RPMI7951 (cell line): ENCODE measurements around the gene CALHM2. TPM values are rescaled to one million over a fixed set of nuclear protein-coding genes. Genes with fewer than 3 reads are reported as not detected.

ENCODE experiments used
- DNase-seq: peaks from one replicate; pipeline ENCODE4 v3.0.0-alpha.2; 2012; ENCODE audit warnings: low read depth
- total RNA-seq: library from RNA; depleted of rRNA; stranded (reverse); fragments of >200 nt; shearing (Covaris generic); gene quantifications from 2 replicates; pipeline ENCODE4 v1.2.3, GENCODE V29; 2014

The CALHM2 gene
- total RNA-seq, 1 experiment from 2014 or later: 1.9 TPM

DNA sequence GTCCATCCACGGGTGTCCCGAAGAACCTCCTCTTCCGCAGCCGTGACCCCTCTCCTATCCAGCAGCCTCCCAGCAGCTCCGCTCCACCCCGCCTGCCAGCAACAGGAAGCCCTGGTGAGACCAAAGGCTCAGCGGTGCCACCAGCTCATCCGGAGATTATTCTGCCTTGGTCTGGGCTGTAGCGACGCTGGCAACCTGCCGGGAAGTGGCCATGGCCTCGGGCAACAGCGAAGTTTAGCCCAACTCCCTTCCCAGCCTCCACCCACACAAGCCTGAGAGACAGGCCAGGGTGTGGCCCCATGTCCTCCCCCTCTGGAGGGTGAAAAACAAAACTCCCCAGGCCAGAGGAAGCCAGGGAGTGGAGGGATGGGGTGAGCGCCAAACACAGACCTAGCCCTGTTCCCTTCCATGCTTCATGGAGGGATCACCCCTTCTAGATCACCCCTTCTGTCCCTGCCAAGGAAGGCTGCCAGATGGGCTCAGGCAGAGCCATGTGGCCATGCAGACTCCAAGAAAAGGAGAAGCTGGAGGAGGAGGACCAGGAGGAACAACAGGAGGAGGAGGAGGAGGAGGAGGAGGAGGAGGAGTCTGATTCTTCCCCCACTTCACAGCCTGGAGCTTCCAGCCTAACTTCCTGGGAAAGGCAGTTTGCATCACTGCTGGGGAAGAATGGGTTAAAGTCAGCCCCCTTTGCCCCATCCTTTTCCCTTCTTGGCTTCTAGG, 918 bp downstream of the CALHM2 start:
- peak; percentile 93 for DNase-seq

DNA sequence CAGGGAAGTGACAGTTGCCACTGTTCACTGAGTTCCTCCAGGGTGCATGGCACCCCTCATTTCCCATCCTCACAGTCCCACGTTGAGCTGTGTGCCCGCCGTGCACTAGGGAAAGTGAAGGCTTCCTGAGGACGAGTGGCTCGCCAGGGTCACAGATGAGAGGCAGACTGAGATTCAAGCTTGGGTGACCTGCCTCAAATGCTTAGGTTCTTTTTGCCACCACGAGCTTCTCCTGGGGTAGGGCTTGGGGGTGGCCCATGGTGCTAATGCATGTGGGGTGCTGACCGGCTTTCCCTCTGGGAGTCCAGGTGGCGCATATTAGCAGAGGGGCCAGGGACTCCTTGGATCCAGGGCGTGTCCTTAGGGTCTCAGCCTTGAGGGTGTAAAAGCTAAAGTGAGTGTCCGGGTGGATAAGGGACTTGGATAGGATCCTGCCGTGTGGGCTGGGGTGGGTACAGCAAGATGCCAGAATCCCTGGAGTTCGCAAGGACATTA, 1.9 kb downstream of the CALHM2 start:
- DNase-seq: no peak

DNA sequence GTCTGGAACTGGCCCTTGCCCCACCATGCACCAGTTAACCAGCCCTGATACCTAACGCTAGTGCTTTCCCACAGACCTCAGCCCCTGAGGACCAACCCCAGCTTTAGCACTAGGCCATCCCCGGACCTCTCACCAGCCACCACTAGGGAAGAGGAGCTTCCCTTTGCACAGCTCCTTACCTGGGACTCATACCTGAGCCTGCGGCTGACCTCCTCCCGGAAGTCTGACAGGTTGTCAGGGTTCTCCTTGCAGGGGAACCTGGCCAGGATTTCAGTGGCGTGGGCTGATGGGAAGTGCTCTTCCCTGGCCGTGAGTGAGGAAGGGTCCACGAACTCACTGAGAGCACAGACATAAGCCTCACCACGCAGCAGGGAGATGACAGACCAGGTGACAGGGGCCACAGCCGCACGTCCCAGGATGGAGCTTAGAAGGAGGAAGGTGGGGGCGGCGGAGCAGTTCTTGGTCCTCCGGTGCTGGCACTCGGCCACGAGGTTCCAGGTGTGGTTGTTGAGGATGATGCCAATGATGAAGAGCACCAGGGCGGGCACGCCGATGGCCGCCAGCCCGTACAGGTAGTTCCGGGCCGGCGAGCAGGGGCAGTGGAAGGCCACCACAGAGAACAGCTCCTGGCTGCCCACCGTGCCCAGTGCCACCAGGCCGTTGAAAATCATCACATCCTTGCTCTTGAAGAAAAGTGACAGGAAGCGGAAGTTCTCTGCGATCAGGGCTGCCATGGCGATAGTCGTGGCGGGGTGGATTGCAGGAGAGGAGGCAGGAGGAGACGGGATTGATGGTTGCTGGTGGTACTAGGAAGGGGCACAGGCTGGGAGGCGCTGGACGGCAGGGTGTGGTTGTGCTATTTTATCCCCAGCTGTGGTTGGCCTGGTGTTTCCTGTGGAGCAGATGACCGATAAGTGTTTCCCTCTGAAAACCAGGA, 2.7 kb downstream of the CALHM2 start:
- no peak for DNase-seq

DNA sequence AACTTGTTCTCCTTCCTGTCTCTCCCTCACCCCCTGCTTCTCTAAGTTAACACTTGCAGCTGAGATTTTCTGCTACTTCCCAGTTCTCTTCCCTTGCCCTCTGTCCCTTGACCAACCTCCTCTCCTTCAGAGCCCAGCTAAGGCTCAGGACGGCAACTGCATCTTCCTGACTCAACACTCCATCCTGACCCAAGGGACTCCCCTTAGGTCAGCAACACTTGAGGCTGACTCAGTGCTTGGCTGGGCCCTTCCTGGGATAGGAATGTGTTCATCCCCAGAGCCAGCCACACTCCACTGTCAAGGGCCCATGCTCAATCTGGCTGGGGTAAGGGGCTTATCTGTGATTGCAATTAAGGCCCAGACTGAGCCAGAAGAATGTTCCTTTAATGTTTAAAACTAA, 3.4 kb downstream of the CALHM2 start:
- peak; percentile 81 for DNase-seq

DNA sequence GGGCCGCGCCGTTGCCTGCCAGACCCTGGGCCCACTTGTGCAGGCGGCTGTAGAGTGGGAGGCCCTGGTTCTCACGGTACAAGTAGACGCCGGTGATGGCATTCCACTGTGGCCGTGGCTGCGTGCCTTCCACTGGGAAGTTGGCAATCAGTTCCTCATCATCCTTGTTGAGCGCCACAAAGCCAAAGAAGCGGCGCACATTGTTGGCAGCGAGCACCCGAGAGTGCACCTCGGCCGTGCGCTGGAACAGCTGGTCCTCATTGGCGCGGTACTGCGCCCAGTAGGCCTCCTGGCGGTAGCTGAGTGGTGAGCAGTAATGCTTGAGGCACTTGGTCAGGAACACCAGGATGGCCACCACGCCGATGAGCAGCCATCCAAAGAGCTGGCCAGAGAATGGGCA, 5.0 kb downstream of the CALHM2 start:
- no peak for DNase-seq

DNA sequence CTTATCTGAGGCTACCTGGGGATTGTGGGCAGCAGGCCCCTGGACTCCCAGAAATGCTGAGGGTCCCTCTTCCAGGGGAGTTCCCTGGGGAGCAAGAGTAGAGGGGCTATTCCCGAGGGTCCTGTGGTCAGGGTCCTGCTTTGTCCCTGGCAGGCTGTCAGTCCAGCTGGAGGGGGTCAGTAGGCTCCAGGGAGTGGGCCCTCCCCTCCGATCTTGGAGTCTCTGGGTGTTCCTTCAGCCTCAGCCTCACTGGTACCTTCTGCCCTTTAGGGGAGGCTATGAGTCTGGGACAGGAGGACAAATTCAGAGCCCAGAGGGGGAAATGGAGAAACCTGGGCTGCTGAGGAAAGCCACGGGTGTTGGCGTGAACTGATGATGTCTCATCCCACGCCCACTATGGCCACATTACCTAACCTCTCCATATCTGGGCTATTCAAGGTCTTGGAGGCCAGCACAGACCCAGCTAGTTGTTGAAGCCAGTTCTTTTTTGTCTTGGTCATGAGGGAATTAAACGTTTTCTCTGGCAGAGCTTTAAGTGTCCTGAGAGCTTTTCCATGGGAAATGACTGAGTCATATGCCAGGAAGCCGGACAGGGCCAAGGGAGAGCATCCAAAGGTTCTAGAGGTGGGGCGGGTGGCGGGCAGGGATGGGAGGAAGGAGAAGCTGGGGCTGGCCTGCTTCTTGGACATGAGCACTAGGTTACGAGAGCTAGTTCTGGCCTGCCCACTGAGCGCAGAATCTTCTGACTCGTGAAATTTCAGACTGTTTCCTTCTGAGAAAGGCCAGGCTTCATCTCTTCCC, 6.2 kb downstream of the CALHM2 start:
- DNase-seq: peak; percentile 80

DNA sequence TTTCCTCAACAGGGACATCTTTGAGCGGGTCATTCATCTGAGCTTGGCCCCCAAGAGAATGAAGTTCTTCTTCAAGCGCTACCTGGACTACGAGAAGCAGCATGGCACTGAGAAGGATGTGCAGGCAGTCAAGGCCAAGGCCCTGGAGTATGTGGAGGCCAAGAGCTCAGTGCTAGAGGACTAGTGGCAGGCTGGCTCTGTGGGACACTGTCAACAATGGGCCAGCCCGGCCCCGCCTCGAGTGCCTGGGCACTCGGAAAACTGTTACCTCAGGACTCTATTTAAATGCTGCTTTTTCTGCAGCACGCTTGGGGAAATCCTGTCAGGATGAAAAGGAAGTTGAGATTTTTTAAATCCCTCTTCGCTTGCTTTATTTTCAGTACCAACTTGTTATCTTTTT, 6.8 kb downstream of the CALHM2 start:
- no peak for DNase-seq

DNA sequence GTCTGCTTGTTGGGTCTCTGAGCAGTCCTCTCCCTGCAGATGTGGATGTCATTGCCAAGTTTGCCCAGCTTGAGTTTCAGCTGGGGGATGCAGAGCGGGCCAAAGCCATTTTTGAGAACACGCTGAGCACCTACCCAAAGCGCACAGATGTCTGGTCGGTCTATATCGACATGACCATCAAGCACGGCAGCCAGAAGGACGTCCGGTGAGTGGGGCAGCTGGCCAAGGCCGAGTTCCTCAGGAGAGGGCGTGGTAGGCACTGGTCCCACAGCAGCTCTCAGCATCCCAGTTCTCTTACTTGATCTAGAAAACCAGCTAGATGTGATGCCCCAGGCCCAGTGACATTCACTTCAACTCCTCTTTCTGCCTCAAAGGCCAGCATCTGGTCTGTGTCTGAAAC, 7.7 kb downstream of the CALHM2 start:
- no peak for DNase-seq

DNA sequence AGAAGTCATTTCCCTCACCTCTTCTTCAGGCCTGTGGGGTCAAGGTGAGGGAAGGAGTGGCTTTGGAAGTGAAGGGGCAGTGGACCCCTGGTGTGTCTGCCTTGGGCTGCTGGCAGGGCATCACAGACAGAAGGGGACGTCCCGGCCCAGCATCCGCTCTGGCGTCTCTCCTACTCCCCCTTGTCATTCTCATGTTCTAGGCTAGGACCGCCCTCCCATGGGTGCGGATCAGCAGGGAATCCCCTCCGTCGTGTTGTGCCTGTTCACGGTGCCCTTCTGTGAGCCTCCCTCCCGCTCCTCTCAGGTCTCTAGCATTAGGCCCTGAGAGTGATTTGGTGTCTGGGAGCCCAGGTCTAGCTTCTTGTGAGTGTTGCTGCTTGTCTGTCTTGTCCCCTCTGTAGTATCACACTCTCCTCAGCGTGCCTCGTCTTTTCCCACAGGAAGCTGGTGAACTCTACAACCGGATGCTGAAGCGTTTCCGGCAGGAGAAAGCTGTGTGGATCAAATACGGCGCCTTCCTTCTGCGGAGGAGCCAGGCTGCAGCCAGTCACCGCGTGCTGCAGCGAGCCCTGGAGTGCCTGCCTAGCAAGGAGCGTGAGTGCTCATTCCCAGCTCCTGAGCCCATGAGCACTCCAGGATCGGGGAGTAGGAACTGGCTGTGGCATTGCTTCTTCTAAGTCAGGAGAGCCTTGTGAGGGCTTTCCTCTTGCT, 8.5 kb downstream of the CALHM2 start:
- DNase-seq: no peak

DNA sequence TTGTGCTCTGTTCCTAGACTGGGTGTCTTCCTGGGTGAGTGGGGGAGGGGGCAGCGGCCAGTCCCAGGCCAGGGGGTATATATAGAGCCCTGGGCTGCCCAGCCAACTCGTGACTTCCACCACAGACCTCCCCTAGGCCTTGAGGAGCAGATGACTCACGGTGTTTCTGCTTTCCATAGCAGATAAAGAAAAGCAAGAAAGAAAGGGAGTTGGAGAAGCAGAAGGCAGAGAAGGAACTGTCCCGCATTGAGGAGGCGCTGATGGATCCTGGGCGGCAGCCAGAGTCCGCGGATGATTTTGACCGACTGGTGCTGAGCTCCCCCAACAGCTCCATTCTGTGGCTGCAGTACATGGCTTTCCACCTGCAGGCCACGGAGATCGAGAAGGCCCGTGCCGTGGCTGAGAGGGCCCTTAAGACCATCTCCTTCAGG, 10.1 kb downstream of the CALHM2 start:
- peak; percentile 88 for DNase-seq

DNA sequence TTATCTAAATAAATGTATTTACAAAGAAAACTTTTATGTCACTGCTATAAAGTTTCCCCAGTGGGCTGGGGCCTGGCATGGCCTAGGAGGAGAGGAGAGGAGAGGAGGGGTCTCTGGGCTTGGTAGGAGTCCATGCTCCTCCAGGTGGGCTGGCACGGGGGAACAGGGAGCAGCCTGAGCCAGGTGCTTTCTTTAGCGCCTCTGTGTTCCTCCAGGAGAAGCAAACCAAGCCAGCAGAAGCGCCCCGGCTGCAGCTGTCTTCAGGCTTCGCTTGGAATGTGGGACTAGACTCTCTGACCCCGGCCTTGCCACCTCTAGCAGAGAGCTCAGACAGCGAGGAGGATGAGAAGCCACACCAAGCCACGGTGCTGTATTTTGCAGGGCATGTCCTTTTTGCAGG, 10.6 kb downstream of the CALHM2 start:
- no peak for DNase-seq

DNA sequence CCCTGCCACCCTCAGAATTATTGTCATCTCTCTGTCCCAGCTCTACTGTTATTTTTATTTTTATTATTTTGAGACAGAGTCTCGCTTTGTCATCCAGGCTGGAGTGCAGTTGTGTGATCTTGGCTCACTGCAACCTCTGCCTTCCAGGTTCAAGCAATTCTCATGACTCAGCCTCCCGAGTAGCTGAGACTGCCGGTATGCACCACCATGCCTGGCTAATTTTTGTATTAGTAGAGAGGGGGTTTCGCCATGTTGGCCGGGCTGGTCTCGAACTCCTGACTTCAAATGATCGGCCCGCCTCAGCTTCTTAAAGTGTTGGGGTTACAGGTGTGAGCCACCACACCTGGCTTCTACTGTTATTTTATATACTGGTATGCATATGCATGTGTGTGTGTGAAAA, 11.0 kb downstream of the CALHM2 start:
- DNase-seq: peak; percentile 11

DNA sequence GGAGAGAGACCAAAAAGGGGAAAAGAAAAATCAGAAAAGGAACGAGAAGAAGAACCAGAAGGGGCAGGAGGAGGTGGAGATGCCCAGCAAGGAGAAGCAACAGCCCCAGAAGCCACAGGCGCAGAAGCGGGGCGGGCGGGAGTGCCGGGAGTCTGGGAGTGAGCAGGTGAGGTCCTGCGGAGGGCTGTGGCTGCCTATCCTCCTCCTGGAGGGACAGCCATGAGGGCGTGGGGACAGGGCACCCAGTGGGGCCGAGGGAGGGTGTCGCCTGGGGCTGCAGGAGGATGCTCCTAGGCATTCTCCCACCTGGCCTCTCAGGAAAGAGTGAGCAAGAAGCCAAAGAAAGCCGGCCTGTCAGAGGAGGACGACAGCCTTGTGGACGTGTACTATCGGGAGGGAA, 11.8 kb downstream of the CALHM2 start:
- no peak for DNase-seq

DNA sequence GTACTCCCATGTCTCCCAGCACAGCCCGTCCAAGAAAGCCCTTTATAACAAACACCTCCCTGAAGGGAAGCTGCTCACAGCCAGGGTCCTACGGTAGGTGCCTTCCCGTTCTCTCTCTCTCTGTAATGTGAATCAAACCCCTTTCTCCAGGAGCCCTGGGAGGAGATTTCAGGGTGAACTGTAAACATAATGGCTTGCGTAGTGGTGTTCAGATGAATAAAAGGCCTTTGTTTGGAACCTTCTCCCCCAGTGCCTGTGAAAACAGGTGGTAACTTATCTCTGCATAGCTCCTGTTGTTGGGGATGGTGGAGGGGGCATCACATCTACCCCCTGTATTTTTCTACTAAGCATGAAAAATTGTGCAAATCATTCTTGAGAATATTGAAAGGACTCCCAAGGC, 12.4 kb downstream of the CALHM2 start:
- DNase-seq: no peak

DNA sequence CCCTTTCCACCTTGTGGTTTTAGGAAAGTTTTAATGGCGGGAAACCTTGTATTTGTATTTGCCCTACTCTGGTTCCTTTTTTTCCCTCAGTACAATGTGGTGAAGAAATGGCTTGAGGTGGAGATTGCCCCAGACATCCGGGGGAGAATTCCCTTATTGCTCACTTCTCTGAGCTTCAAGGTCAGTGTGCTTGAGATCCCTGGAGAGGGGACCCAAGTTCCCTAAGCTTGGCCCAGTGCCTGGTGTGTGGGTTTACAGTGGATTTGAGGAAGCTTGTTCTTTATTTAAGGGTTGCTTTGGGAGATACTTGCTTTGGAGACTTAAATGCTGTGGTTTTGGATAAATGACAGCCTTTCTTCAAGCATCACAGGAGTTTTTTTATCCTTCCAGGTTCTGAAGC, 18.3 kb downstream of the CALHM2 start:
- DNase-seq: peak; percentile 57

DNA sequence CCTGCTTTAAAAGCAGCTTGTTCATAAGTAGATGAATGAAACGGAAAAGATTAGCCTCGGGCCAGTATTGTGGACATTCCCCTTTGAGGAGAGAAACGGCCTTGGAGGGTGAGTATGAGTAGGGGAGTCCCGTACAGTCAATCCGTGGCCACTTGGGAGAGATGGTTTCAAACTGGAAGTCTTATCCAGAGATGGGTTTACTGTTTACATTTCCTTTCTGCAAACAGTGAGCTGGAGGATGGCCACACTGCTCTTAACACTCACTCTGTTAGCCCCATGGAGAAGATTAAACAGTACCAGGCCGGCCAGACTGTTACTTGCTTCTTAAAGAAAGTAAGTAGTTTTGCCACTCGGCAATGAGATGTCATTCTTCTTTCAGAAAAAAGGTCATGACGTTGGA, 20.3 kb downstream of the CALHM2 start:
- DNase-seq: no peak

DNA sequence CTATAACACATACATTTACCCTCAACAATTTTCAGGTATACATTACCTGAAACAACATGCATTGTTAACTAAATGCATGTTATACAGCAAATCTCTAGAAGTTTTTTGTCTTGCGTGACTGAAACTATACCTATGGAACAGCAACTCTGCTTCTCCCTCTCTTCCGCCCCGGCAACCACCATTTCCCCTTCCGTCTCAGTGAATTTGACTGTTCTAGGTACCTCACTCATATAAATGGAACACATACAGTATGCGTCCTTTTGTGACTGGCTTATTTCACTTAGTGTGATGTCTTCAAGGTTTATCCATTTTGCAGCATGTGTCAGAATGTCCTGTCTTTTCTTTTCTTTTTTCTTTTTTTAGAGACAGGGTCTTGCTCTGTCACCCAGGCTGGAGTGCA, 22.5 kb downstream of the CALHM2 start:
- no peak for DNase-seq

DNA sequence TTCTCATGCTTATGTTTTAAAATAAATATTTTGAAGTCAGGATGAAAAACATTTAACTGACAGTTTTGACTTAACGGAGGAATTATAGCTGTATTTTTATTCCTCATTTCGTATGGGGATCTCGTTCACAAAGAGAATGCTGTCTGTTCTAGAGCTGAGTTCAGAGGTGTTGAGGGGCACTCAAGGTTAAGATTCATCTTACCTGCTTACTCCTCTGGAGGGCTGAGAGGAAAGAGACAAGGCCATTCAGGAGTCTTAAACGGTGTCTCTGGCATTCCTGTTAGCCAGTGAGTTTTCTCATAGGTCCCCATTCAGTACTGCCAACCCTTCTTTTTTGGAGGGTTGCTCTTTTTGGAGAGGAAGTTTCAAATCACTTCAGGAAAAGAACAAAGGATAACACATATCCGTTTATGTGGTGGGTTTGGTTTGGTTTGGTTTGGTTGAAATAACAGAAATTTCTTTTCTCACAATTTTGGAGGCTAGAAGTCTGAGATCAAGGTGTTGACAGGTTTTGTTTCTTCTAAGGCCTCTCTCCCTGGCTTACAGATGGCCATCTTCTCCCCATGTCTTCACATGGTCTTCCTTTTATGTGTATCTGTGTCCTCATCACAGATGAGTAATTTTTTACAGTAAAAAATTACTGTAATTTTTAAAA, 23.1 kb downstream of the CALHM2 start:
- DNase-seq: no peak

DNA sequence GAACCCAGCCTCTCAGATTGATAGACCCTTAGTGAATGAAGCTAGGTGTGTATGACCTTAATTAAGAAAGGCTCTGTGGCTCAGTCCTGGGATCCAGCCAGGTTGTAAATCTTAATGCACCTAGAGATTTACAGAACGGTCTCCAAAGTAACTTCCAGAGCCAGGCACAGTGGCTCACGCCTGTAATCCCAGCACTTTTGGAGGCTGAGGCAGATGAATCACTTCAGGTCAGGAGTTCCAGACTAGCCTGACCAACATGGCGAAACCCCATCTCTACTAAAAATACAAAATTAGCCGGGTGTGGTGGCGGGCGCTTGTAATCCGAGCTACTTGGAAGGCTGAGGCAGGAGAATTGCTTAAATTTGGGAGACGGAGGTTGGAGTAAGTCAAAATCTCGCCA, 24.3 kb downstream of the CALHM2 start:
- DNase-seq: no peak

DNA sequence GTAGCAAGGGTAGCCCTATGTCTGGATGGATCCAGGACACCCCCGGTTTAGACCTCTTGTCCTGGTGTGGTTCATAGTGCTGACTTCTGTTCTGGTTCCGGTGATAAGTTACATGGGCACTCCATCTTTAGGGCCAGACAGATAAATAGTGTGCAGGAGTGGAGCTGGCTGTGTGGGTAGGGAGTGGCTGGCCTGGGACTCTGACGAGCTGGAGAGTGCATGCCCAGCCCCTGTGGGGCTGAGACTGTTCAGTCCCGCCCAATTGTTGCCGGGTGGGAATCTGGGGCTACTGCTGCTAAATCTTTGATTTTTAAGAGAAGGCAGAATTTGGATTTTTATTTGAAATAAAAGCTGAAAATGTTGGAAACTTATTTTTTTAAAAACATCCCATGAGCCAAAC, 28.4 kb downstream of the CALHM2 start:
- DNase-seq: no peak

DNA sequence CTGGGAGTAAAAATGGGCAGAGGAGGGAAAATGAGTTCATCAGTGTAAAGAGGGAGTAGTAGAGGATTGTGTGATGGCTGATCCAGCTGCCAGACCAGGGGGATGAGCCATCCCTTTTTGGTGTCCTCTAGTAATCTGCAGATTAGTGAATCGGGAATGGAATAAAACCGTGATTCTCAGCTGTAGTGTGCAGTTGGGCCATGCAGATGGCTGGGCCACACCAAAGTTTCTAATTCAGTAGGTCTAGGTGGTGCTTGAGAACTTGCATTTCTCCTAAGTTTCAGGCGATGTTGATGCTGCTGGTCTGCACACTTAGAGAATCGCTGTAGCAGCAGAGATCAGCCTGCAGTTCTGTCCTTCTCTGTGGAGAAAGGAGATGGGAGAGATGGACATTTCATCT, 33.1 kb downstream of the CALHM2 start:
- no peak for DNase-seq
